ENCODE measurements around the gene GIMD1.

The GIMD1 gene

DNA sequence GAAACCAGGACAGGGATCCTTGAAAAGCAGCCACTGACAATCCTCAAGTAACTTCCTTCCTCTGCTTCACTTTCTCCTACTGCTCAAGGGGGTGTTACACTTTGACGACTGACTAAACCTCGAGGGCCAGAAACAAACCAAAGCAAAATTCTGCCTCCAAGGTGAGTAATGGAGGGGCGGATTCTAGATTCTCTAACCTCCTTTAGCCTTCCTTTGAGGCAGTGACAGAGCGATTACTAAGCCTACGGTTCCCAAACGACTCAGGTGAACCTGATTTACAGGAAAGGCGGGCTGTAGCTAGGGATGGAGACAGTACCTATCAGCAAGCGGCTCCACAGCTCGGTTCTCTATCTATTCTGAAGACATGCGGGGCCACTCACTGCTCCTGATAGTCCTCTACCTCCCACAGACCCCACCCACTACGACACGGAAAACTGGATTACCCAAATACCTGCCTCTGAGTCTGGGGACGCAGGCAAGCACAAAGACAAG lies 53.1 kb downstream of the GIMD1 start:
- POLR2A ChIA-PET = interaction anchor here (0.6 to 1.4 kb wide), 7 partner anchors 9 to 49 kb away, joined by 3 to 5 read pairs (median 4); no protein-coding TSS in a partner anchor
- TF ChIP-seq FOXM1 (IDR thresholded peaks at IDR 0.05; ENCODE audit: borderline replicate concordance) (no peak), FOXA1 (IDR thresholded peaks at IDR 0.05) (no peak), ELF4 (IDR thresholded peaks at IDR 0.05) (no peak), FOXK2 (IDR thresholded peaks at IDR 0.05) (no peak), HDGF (IDR thresholded peaks at IDR 0.05; ENCODE audit: borderline replicate concordance) (no peak), SUZ12 (IDR thresholded peaks at IDR 0.05) (no peak), ZNF384 (IDR thresholded peaks at IDR 0.05) (no peak), NFRKB (IDR thresholded peaks at IDR 0.05) (no peak), CTBP1 (IDR thresholded peaks at IDR 0.05; ENCODE audit: borderline replicate concordance) (no peak), ARNT (IDR thresholded peaks at IDR 0.05) (no peak)
- DNase-seq (ENCODE audit: extremely low spot score) = no peak
- CTCF ChIA-PET = interaction anchor here (0.7 to 1.1 kb wide), 2 partner anchors 13 to 187 kb away, joined by 3 to 5 read pairs; no protein-coding TSS in a partner anchor

- CTCF ChIA-PET = interaction anchor here (1.1 kb wide), 1 partner anchor 13 kb away, joined by 5 read pairs; no protein-coding TSS in a partner anchor
- DNase-seq (ENCODE audit: extremely low spot score) = no peak
- POLR2A ChIA-PET = interaction anchor here (1.0 to 1.4 kb wide), 3 partner anchors 12 to 46 kb away, joined by 3 to 4 read pairs (median 3); no protein-coding TSS in a partner anchor
- TF ChIP-seq ARNT (IDR thresholded peaks at IDR 0.05) (no peak), L3MBTL2 (conservative IDR thresholded peaks at IDR 0.05) (no peak), NFRKB (IDR thresholded peaks at IDR 0.05) (no peak), FOXK2 (IDR thresholded peaks at IDR 0.05) (no peak), FOXM1 (IDR thresholded peaks at IDR 0.05; ENCODE audit: borderline replicate concordance) (no peak), ZNF384 (IDR thresholded peaks at IDR 0.05) (no peak), LEF1 (IDR thresholded peaks at IDR 0.05; ENCODE audit: borderline replicate concordance) (no peak), FOXA1 (IDR thresholded peaks at IDR 0.05) (no peak), ELF4 (IDR thresholded peaks at IDR 0.05) (no peak), SUZ12 (IDR thresholded peaks at IDR 0.05) (no peak)
Observed at GRCh38 chr4:106314960-106315359, 53.6 kb downstream of the GIMD1 start.

DNA sequence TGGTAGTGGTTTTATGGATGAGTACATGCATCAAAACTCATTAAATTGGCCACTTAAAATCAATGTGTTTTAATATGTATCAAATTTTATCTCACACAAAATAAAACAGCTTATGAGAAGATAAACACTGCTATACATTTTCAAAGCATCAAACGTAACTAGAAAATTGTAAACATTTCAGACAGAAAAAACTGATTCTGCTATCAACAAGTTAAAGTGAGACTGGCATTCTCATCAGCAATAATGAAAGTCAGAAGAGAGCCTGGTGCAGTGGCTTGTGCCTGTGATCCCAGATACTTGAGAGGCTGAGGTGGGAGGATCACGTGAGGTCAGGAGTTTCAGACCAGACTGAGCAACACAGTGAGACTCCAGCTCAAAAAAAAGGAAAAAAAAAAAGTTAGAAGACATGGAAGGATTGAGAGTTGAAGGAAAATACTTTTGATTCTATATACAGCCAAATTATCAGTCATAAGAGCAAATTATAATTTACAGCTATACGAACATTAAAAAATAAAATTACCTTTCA lies 55.5 kb downstream of the GIMD1 start:
- no peak for DNase-seq (ENCODE audit: extremely low spot score)
- ChIA-PET POLR2A (no interaction called here), CTCF (interaction anchor here (0.7 kb wide), 1 partner anchor 22 kb away, joined by 10 read pairs; no protein-coding TSS in a partner anchor)
- no peak for TF ChIP-seq HDGF (IDR thresholded peaks at IDR 0.05; ENCODE audit: borderline replicate concordance)
- TF ChIP-seq BHLHE40 (IDR thresholded peaks at IDR 0.05; ENCODE audit: borderline replicate concordance) = no peak
- TF ChIP-seq PKNOX1 (IDR thresholded peaks at IDR 0.05) = no peak
- TF ChIP-seq ZNF384 (IDR thresholded peaks at IDR 0.05) = no peak
- no peak for TF ChIP-seq SUZ12 (IDR thresholded peaks at IDR 0.05)
- TF ChIP-seq ELF4 (IDR thresholded peaks at IDR 0.05) = no peak
- TF ChIP-seq LEF1 (IDR thresholded peaks at IDR 0.05; ENCODE audit: borderline replicate concordance) = no peak
- TF ChIP-seq SP1 (IDR thresholded peaks at IDR 0.05) = no peak
- no peak for TF ChIP-seq L3MBTL2 (conservative IDR thresholded peaks at IDR 0.05)
- TF ChIP-seq FOXK2 (IDR thresholded peaks at IDR 0.05) = no peak
- no peak for TF ChIP-seq FOXA1 (IDR thresholded peaks at IDR 0.05)
- TF ChIP-seq ARNT (IDR thresholded peaks at IDR 0.05) = no peak
- TF ChIP-seq NFRKB (IDR thresholded peaks at IDR 0.05) = no peak
- TF ChIP-seq FOXM1 (IDR thresholded peaks at IDR 0.05; ENCODE audit: borderline replicate concordance) = no peak
- no peak for TF ChIP-seq TARDBP (IDR thresholded peaks at IDR 0.05)

GRCh38 chr4:106312377-106312776 lies 56.2 kb downstream of the GIMD1 start:
- DNase-seq (ENCODE audit: extremely low spot score) = no peak
- ChIA-PET CTCF (no interaction called here), POLR2A (no interaction called here)
- TF ChIP-seq BHLHE40 (IDR thresholded peaks at IDR 0.05; ENCODE audit: borderline replicate concordance) = no peak
- no peak for TF ChIP-seq PKNOX1 (IDR thresholded peaks at IDR 0.05)

Measured in HEK293T (cell line).